Lower lobe of right lung (tissue), 2 donors: ENCODE measurements around the gene SUPT5H. TPM values are rescaled to one million over a fixed set of nuclear protein-coding genes. Genes with fewer than 3 reads are reported as not detected.

Experiments used
- ATAC-seq, 2 donors: fragments of 200-7000 bp; cut with Tn5 transposase; one replicate each; pipeline ENCODE4 v1.9.1; 2020 to 2022; ENCODE audit warnings: mild to moderate bottlenecking in 2 of 2, moderate library complexity in 2 of 2
- DNase-seq: peaks from one replicate; pipeline ENCODE4 v3.0.0-alpha.2; 2020
- H3K27ac ChIP-seq: fragments of 200-600 bp; one replicate; pipeline ENCODE4 v1.8.0; 2022
- H3K27me3 ChIP-seq: fragments of 200-600 bp; one replicate; pipeline ENCODE4 v1.8.0; 2022; ENCODE audit warnings: low read depth
- H3K36me3 ChIP-seq: fragments of 200-600 bp; one replicate; pipeline ENCODE4 v1.8.0; 2022; ENCODE audit warnings: mild to moderate bottlenecking
- H3K4me1 ChIP-seq: fragments of 200-600 bp; one replicate; pipeline ENCODE4 v1.8.0; 2022
- H3K4me3 ChIP-seq: fragments of 200-600 bp; one replicate; pipeline ENCODE4 v1.8.0; 2022; ENCODE audit warnings: mild to moderate bottlenecking
- H3K9me3 ChIP-seq: fragments of 200-600 bp; one replicate; pipeline ENCODE4 v1.8.0; 2022
- CTCF ChIP-seq: fragments of 200-600 bp; IDR thresholded peaks from one replicate; pipeline ENCODE4 v1.8.0; 2022; ENCODE audit warnings: antibody characterized with exemption, mild to moderate bottlenecking
- intact Hi-C: fragments of 100-400 bp; cut with DNase I; formaldehyde crosslinking; loops from one replicate; pipeline ENCODE4 v1.11.0; 2022
- long read RNA-seq: library from polyadenylated mRNA; unstranded; transcript quantifications from one replicate; pipeline ENCODE4 v2.0.0, GENCODE V29; 2021
- total RNA-seq: library from RNA; stranded (reverse); fragmentation: NEBNext Ultra II Directional; extraction: Animal tissue kit (Norgen Biotek cat#: 25700); gene quantifications from one replicate; pipeline ENCODE4 v1.2.1, GENCODE V29; 2021
- donor health status: DM: no; HTN: yes; CAD: no; lungs with severe emphysema.

Gene SUPT5H
- 108 TPM for total RNA-seq
- long read RNA-seq, transcript SUPT5H-218 (2 exons, 718 nt): major isoform, 56 of 100 reads
- long read RNA-seq, partial matches to known transcripts: 35 of 100 reads
- long read RNA-seq, other reads (novel, unspliced or antisense): 8 of 100 reads

DNA sequence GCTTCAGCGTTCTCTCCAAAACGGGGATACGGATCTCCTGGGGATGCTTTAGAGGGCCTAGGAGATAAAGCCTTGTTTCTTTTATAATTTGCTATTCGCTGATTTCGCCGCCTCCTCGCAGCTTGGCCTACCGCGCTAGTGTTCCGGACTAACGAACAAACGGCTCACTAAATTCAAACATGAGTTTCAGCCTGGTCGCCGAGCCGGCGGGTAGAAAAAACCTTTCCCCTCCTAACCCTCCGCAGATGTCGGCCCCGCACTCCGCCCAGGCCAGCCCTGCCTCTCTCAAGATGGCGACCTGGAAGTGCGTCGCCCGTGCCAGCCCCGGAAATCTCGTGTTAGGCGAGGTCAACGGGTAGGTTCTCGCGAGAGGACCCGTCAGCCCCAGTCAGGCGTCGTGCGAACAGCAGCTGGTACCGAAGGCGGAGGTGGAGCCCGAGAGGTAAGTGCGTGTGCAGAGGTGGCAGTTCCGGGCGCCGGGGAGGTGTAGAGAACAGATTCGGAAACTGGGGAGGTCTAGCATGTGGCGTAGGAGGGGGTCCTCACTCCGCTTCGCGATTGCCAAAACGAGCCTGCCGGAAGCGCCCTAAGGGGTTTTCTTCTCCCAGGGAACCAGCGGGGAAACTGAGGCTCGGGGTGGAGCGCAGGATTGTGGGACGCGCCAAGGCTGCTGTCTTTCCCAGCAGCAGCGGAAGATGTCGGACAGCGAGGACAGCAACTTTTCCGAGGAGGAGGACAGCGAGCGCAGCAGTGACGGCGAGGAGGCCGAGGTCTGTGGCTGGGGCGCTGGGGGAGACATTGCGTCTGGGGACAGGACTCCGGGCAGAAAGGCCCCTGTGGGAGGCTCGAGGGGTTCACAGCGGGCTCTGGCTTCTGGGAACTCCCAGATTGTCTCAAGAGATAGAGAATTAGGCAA, at the start of gene SUPT5H:
TSS of gene SUPT5H (plus strand) at position 387 of the 916 bp plus-strand sequence. CDS start at position 696, 309 bp downstream.
- Histone ChIP-seq H3K27ac (peak within 1 kb of the TSS; percentile 89), H3K27me3 (no peaks in the 10 kb centered on the region), H3K36me3 (peaks cover 24% of the 10 kb centered on the region), H3K9me3 (no peaks in the 10 kb centered on the region), H3K4me3 (peak within 1 kb of the TSS; percentile 83), H3K4me1 (peaks cover 51% of the 10 kb centered on the region)
- intact Hi-C loops: no loop called here
- ATAC-seq (peak; percentile 98 to 99), DNase-seq (peak; percentile 98)
- no peak for TF ChIP-seq CTCF

- Histone ChIP-seq H3K4me1 (peaks cover 47% of the 10 kb centered on the region), H3K4me3 (peak overlapping the region; percentile 28), H3K27me3 (no peaks in the 10 kb centered on the region), H3K27ac (peak overlapping the region; percentile 88), H3K36me3 (peaks cover 46% of the 10 kb centered on the region), H3K9me3 (no peaks in the 10 kb centered on the region)
- intact Hi-C loops: no loop called here
- DNase-seq (peak; percentile 94), ATAC-seq (peak; percentile 77 to 89)
- TF ChIP-seq CTCF: peak; percentile 98
Observed at GRCh38 chr19:39397360-39398296, 47.8 kb upstream of the SUPT5H start.

DNA sequence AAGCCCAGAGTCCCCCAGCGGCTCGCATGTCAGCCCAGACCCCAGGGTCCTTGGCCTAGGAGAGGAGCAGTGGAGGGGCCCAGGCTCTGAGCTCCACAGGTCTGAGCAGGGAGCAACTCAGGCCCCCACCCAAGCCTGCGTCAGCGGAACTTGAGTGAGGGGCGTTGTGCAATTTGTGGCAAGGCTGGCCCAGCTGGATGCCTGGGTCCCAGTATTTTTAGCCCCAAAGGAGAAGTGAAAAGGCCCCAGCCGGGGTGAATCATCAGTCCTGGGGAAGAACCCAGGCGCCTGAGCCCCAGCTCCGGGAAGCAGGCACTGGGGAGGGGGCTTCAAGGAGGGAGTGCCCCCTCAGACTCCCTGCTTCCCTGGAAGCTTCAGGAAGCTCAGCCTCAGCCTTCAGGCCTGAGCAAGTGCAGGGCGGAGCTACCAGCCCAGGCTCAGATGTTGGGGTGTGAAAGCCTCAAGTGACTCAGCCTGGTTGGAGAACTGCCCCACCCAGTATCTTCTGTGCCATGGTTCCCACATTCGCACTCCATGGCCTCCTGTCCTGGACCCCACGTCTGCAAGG, 47.0 kb upstream of the SUPT5H start:
- ATAC-seq (peak; percentile 12 to 41), DNase-seq (peak; percentile 92)
- H3K9me3 ChIP-seq: no peaks in the 10 kb centered on the region
- peak overlapping the region; percentile 88 for H3K27ac ChIP-seq
- H3K4me3 ChIP-seq: peak overlapping the region; percentile 28
- H3K4me1 ChIP-seq: peaks cover 49% of the 10 kb centered on the region
- intact Hi-C loops: no loop called here
- no peaks in the 10 kb centered on the region for H3K27me3 ChIP-seq
- peaks cover 39% of the 10 kb centered on the region for H3K36me3 ChIP-seq
- TF ChIP-seq CTCF: no peak

DNA sequence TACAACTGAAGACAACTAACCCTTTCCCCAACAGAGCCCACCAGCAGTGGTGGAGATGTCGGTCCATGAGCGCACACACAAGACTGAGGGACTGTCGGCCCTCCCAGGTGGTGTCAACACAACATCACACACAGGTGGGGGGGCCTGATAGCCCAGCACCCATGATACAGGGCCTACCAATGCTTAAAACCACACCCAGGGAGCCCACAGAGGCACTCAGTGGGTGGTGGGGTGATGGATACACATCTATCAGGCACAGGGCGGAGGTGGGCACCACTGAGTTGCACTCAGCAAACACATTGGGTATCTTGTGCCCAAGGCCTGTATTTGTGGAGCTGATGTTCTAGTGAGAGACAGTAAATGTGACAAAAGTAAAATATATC, 45.7 kb upstream of the SUPT5H start:
- intact Hi-C loops: no loop called here
- peaks cover 56% of the 10 kb centered on the region for H3K4me1 ChIP-seq
- H3K27me3 ChIP-seq: no peaks in the 10 kb centered on the region
- no peak for TF ChIP-seq CTCF
- peak overlapping the region; percentile 88 for H3K27ac ChIP-seq
- no peaks in the 10 kb centered on the region for H3K9me3 ChIP-seq
- ATAC-seq (no peak), DNase-seq (no peak)
- peaks cover 26% of the 10 kb centered on the region for H3K36me3 ChIP-seq
- H3K4me3 ChIP-seq: no peak overlapping the region

DNA sequence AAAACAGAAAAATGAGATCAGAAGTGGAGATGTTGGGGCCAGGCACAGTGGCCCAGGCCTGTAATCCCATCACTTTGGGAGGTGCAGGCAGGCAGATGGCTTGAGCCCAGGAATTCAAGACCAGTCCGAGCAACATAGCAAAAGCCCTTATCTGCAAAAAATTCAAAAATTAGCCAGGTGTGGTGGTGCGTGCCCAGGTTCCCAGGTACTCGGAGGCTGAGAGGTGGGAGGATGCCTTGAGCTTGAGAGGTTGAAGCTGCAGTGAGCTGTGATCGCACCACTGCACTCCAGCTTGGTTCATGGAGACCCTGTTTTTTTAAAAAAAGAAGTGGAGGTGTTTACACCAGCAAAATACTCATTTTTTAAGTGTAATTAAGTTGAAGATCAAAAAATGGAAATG, 45.3 kb upstream of the SUPT5H start:
- intact Hi-C loops: no loop called here
- H3K9me3 ChIP-seq: no peaks in the 10 kb centered on the region
- peaks cover 60% of the 10 kb centered on the region for H3K4me1 ChIP-seq
- no peak overlapping the region for H3K4me3 ChIP-seq
- TF ChIP-seq CTCF: no peak
- ATAC-seq (no peak), DNase-seq (no peak)
- peaks cover 22% of the 10 kb centered on the region for H3K36me3 ChIP-seq
- peak overlapping the region; percentile 88 for H3K27ac ChIP-seq
- H3K27me3 ChIP-seq: no peaks in the 10 kb centered on the region
